Heart left ventricle (tissue), 16 donors: ENCODE results near the gene C7orf25. TPM values are rescaled to one million over a fixed set of nuclear protein-coding genes. Genes with fewer than 3 reads are reported as not detected.

Experiments
- ATAC-seq, 4 donors: fragments of 200-7000 bp; cut with Tn5 transposase; one replicate each; pipeline ENCODE4 v1.9.1; 2020 to 2022; ENCODE audit warnings: moderate library complexity in 4 of 4, mild to moderate bottlenecking in 3 of 4, moderate number of reproducible peaks in 1 of 4
- DNase-seq, 5 donors: peaks; one replicate each; pipeline ENCODE4 v3.0.0-alpha.2; 2020
- H3K27ac ChIP-seq, 12 donors: fragments of 200-600 bp; sonication (generic) in 4 of 12; one replicate each; pipeline versions ENCODE4 v1.5.0 to v1.8.0; 2016 to 2022; ENCODE audit warnings: mild to moderate bottlenecking in 2 of 12
- H3K27me3 ChIP-seq, 9 donors: fragments of 200-600 bp; sonication (generic) in 2 of 9; one replicate each; pipeline versions ENCODE4 v1.5.1 to v1.8.0; 2016 to 2022; ENCODE audit warnings: mild to moderate bottlenecking in 3 of 9
- H3K36me3 ChIP-seq, 9 donors: fragments of 200-600 bp; sonication (generic) in 2 of 9; one replicate each; pipeline versions ENCODE4 v1.5.0 to v1.8.0; 2018 to 2022; ENCODE audit warnings: mild to moderate bottlenecking in 2 of 9
- H3K4me1 ChIP-seq, 12 donors: fragments of 200-600 bp; sonication (generic) in 4 of 12; one replicate each; pipeline versions ENCODE4 v1.5.0 to v1.8.0; 2016 to 2022; ENCODE audit warnings: mild to moderate bottlenecking in 3 of 12
- H3K4me3 ChIP-seq, 12 donors: fragments of 200-600 bp; sonication (generic) in 4 of 12; one replicate each; pipeline versions ENCODE4 v1.5.0 to v1.8.0; 2017 to 2022; ENCODE audit warnings: mild to moderate bottlenecking in 9 of 12, moderate library complexity in 4 of 12
- H3K9me3 ChIP-seq, 12 donors: fragments of 200-600 bp; sonication (generic) in 4 of 12; one replicate each; pipeline versions ENCODE4 v1.5.0 to v1.8.0; 2016 to 2022; ENCODE audit warnings: mild to moderate bottlenecking in 1 of 12
- CTCF ChIP-seq, 12 donors: fragments of 200-600 bp; sonication (generic) in 4 of 12; IDR thresholded peaks; one replicate each; pipeline versions ENCODE4 v1.5.0 to v1.8.0; 2018 to 2022; ENCODE audit warnings: antibody characterized with exemption in 12 of 12, mild to moderate bottlenecking in 5 of 12
- POLR2A ChIP-seq, 2 donors: fragments of 450-650 bp; IDR thresholded peaks; one replicate each; pipeline ENCODE4 v1.6.1; 2017; ENCODE audit warnings: antibody characterized with exemption in 2 of 2, mild to moderate bottlenecking in 2 of 2, moderate library complexity in 2 of 2
- WGBS, 4 donors: extraction: QIAGEN DNeasy Blood & Tissue Kit in 2 of 4; methylation state at CpG; one replicate each; pipeline versions ENCODE4 v1.1.5 to v1.1.7; 2013 to 2018; 5-methylcytosine and 5-hydroxymethylcytosine counted together
- intact Hi-C, 10 donors: fragments of 100-400 bp; cut with DNase I; formaldehyde crosslinking; loops; one replicate each; pipeline versions ENCODE4 v1.11.1 to v1.14.2; 2022
- long read RNA-seq, 3 donors: library from polyadenylated mRNA; unstranded; transcript quantifications; one replicate each; pipeline ENCODE4 v2.0.0, GENCODE V29; 2020 to 2021
- polyA plus RNA-seq, 2 donors: library from polyadenylated mRNA; stranded (reverse); fragments of 200-250 nt; gene quantifications; one replicate each; pipeline ENCODE4 v1.2.3, GENCODE V29; 2013
- total RNA-seq, 9 donors: library from RNA; depleted of rRNA in 2 of 9; stranded (reverse); fragments of >200 nt in 2 of 9; fragmentation: NEBNext Ultra II Directional in 3 of 9; extraction: Animal tissue kit (Norgen Biotek cat#: 25700) in 3 of 9; gene quantifications; one replicate each; pipeline versions ENCODE4 v1.1.0 to v1.2.4, GENCODE V29; 2016 to 2023
- donor health status: ischemic (EF 13 %, LVEDD 7.1; RV severe dilation, severe dysfunction).
- donor health status: healthy with polysubstance abuse.
- donor health status: DM: no; HTN: yes; CAD: no.
- donor health status: DM: no; HTN: no; CAD: no.
- donor health status: ischemic (EF 25% LVEDD 6.9; RV normal size, moderate dysfunction).
- donor health status: ischemic (EF 25% LVEDD 5.7; RV mildly dilated, moderate dysfunction).
- donor health status: healthy.
- donor health status: DM: yes; HTN: yes; CAD: no.
- donor health status: ischemic (EF 35%, LVEDD 5.7; RV mildly dilated, moderate dysfunction).
- donor health status: nonischemic (EF 11% LVEDD 7.7; RV severe dilation, severe dysfunction).
- donor health status: DM: yes; HTN: yes; CAD: no.
- donor health status: PGD.
- donor health status: ischemic (EF 29% LVEDD 5.4; RV normal size, mild dysfunction).
- donor health status: nonischemic (EF 23%, LVEDD 6.1; RV moderate dilation, normal function).

Gene C7orf25
- 1 to 10 TPM; 1.8 to 9.1 (median 4.0) TPM for total RNA-seq
- polyA plus RNA-seq, result 1 to 10 TPM; 5.0 to 7.8 TPM
- long read RNA-seq, donor 1, transcript C7orf25-201 (2 exons, 2,451 nt), result major isoform, 23 of 30 reads
- long read RNA-seq, donor 1, transcript C7orf25-205 (2 exons, 1,743 nt), result minor isoform, 7 of 30 reads
- long read RNA-seq, donor 1, partial matches to known transcripts, result 0 of 30 reads
- long read RNA-seq, donor 1, other reads (novel, unspliced or antisense), result 0 of 30 reads
- long read RNA-seq, donor 2, transcript C7orf25-201 (2 exons, 2,451 nt), result major isoform, 87 of 88 reads
- long read RNA-seq, donor 2, partial matches to known transcripts, result 0 of 88 reads
- long read RNA-seq, donor 2, other reads (novel, unspliced or antisense), result 0 of 88 reads
- long read RNA-seq, donor 3, transcript C7orf25-201 (2 exons, 2,451 nt), result major isoform, 18 of 19 reads
- long read RNA-seq, donor 3, partial matches to known transcripts, result 0 of 19 reads
- long read RNA-seq, donor 3, other reads (novel, unspliced or antisense), result 0 of 19 reads

GRCh38 chr7:42911454-42912447, at the start of gene C7orf25:
Gene C7orf25 (minus strand): TSS chr7:42912070. CDS start chr7:42910900, 1,170 bp downstream.
- ATAC-seq (peak; percentile 93 to 99 (median 98)), DNase-seq (peak; percentile 97 to 99 (median 98))
- Histone ChIP-seq H3K36me3 (peaks cover 0 to 24% (median 13%) of the 10 kb centered on the region in 9 donors), H3K9me3 (no peaks in the 10 kb centered on the region), H3K4me3 (peak within 1 kb of the TSS; percentile 61 to 95 (median 84)), H3K27me3 (no peaks in the 10 kb centered on the region), H3K4me1 (peaks cover 0 to 43% (median 11%) of the 10 kb centered on the region in 12 donors), H3K27ac (peak within 1 kb of the TSS; percentile 49 to 90 (median 80))
- whole genome bisulfite sequencing, 4 donors, result 0 to 1% (median 0%) methylated on average over 37 to 95 of the region's 95 CpGs
- intact Hi-C loops, result loop anchor here in 4 of 10 donors (1.0 to 2.0 kb wide), 2 partner anchors 21 kb away; partner anchors contain the start of genes MRPL32 (in 4 of the 4) and PSMA2 (in 4 of the 4)
- peak in 1 of 2 donors; percentile 69 for TF ChIP-seq POLR2A (IDR thresholded peaks at IDR 0.05)
- no peak for TF ChIP-seq CTCF (IDR thresholded peaks at IDR 0.05)

- WGBS, 4 donors, result 32 to 70% (median 62%) methylated on average over 2 of the region's 2 CpGs
- intact Hi-C loops, result no loop called here
- Histone ChIP-seq H3K4me1 (peaks cover 0 to 13% (median 0%) of the 10 kb centered on the region in 12 donors), H3K27me3 (no peaks in the 10 kb centered on the region), H3K9me3 (peaks cover 0 to 11% (median 0%) of the 10 kb centered on the region in 12 donors), H3K36me3 (no peaks in the 10 kb centered on the region), H3K4me3 (no peak overlapping the region), H3K27ac (no peak overlapping the region)
- ATAC-seq (no peak), DNase-seq (no peak)
- TF ChIP-seq CTCF (IDR thresholded peaks at IDR 0.05) (no peak), POLR2A (IDR thresholded peaks at IDR 0.05) (no peak)
These were observed 49.3 kb upstream of the C7orf25 start for GRCh38 chr7:42961170-42961569.

- DNase-seq, result no peak
- no peak for TF ChIP-seq CTCF (IDR thresholded peaks at IDR 0.05)
- TF ChIP-seq POLR2A (IDR thresholded peaks at IDR 0.05), result no peak
- intact Hi-C loops, result no loop called here
- no peaks in the 10 kb centered on the region for H3K27me3 ChIP-seq
- WGBS, 4 donors, result 57 to 69% (median 66%) methylated on average over 2 of the region's 2 CpGs
- no peak for ATAC-seq
- H3K4me3 ChIP-seq, result no peak overlapping the region
- no peak overlapping the region for H3K27ac ChIP-seq
- peaks cover 0 to 13% (median 0%) of the 10 kb centered on the region in 12 donors for H3K4me1 ChIP-seq
- H3K9me3 ChIP-seq, result peaks cover 0 to 12% (median 0%) of the 10 kb centered on the region in 12 donors
- H3K36me3 ChIP-seq, result no peaks in the 10 kb centered on the region
These were observed 48.9 kb upstream of the C7orf25 start for GRCh38 chr7:42960762-42961161.
